GM12878 (cell line): ENCODE measurements around the gene SPINDOC. TPM values are rescaled to one million over a fixed set of nuclear protein-coding genes. Genes with fewer than 3 reads are reported as not detected.

ENCODE experiments used
- ATF7 ChIP-seq: fragments of 450-650 bp; IDR thresholded peaks from 2 replicates; pipeline ENCODE4 v1.6.1; 2016; ENCODE audit warnings: low read depth, mild to moderate bottlenecking
- CHD1 ChIP-seq: IDR thresholded peaks from 2 replicates; pipeline ENCODE4 v1.6.1; 2012; ENCODE audit warnings: low read depth, low read length, improper control_type of control experiment
- EED ChIP-seq: sonication (generic); IDR thresholded peaks from 2 replicates; pipeline ENCODE4 v1.6.1; 2016; ENCODE audit warnings: antibody characterized with exemption, low read depth
- EGR1 ChIP-seq, 2 experiments: IDR thresholded peaks; 1 replicate in 1 of 2; 2 replicates in 1 of 2; pipeline ENCODE4 v1.6.1; 2011 to 2012; ENCODE audit warnings: low read depth in 2 of 2, low read length in 2 of 2, borderline replicate concordance in 1 of 2, mild to moderate bottlenecking in 1 of 2, moderate library complexity in 1 of 2
- ELK1 ChIP-seq: IDR thresholded peaks from 2 replicates; pipeline ENCODE4 v1.6.1; 2012; ENCODE audit warnings: low read depth, low read length, improper control_type of control experiment
- EP300 ChIP-seq, 2 experiments: fragments of 150-350 bp in 1 of 2; IDR thresholded peaks; 2 replicates each; pipeline ENCODE4 v1.6.1; 2011 to 2012; ENCODE audit warnings: low read depth in 2 of 2, low read length in 2 of 2, borderline replicate concordance in 1 of 2, improper control_type of control experiment in 1 of 2, inconsistent platforms in 1 of 2; ENCODE audit not compliant: control insufficient read depth in 1 of 2
- ESRRA ChIP-seq: IDR thresholded peaks from 2 replicates; pipeline ENCODE4 v1.6.1; 2012; ENCODE audit warnings: mild to moderate bottlenecking, low read length, improper control_type of control experiment
- IKZF2 ChIP-seq, 2 experiments: fragments of 450-650 bp; IDR thresholded peaks; 2 replicates each; pipeline ENCODE4 v1.6.1; 2017; ENCODE audit warnings: mild to moderate bottlenecking in 2 of 2, moderate library complexity in 2 of 2
- MTA2 ChIP-seq: fragments of 450-650 bp; IDR thresholded peaks from 2 replicates; pipeline ENCODE4 v1.6.1; 2016; ENCODE audit warnings: low read depth, mild to moderate bottlenecking, moderate library complexity
- MTA3 ChIP-seq: IDR thresholded peaks from 2 replicates; pipeline ENCODE4 v1.6.1; 2012; ENCODE audit warnings: low read length, inconsistent platforms, borderline replicate concordance
- NR2C2 ChIP-seq: IDR thresholded peaks from 2 replicates; pipeline ENCODE4 v1.6.1; 2011; ENCODE audit warnings: borderline replicate concordance, low read depth; ENCODE audit not compliant: control insufficient read depth, insufficient read length
- POU2F2 ChIP-seq: IDR thresholded peaks from 3 replicates; pipeline ENCODE4 v1.6.1; 2011; ENCODE audit warnings: low read depth, mild to moderate bottlenecking, low read length, borderline replicate concordance
- RAD51 ChIP-seq: fragments of 450-650 bp; IDR thresholded peaks from 2 replicates; pipeline ENCODE4 v1.6.1; 2016; ENCODE audit warnings: moderate library complexity, mild to moderate bottlenecking, inconsistent platforms
- RCOR1 ChIP-seq: conservative IDR thresholded peaks from 2 replicates; pipeline ENCODE4 v1.6.1; 2012; ENCODE audit warnings: low read depth, low read length, improper control_type of control experiment
- RELB ChIP-seq: fragments of 450-650 bp; IDR thresholded peaks from 2 replicates; pipeline ENCODE4 v1.6.1; 2017; ENCODE audit warnings: low read depth, mild to moderate bottlenecking, moderate library complexity
- RFX5 ChIP-seq: IDR thresholded peaks from 2 replicates; pipeline ENCODE4 v1.6.1; 2011; ENCODE audit warnings: low read depth, low read length, improper control_type of control experiment
- SIN3A ChIP-seq: IDR thresholded peaks from 2 replicates; pipeline ENCODE4 v1.6.1; 2012; ENCODE audit warnings: low read depth, low read length, improper control_type of control experiment
- SMC3 ChIP-seq: IDR thresholded peaks from 2 replicates; pipeline ENCODE4 v1.6.1; 2011; ENCODE audit warnings: low read length, improper control_type of control experiment, borderline replicate concordance
- SREBF1 ChIP-seq: IDR thresholded peaks from 2 replicates; pipeline ENCODE4 v1.6.1; 2012; ENCODE audit warnings: mild to moderate bottlenecking, low read length
- TAF1 ChIP-seq: IDR thresholded peaks from 2 replicates; pipeline ENCODE4 v1.6.1; 2011; ENCODE audit warnings: mild to moderate bottlenecking, low read depth, low read length, borderline replicate concordance
- ZNF622 ChIP-seq: fragments of 450-650 bp; IDR thresholded peaks from 2 replicates; pipeline ENCODE4 v1.6.1; 2017; ENCODE audit warnings: mild to moderate bottlenecking, inconsistent platforms
- ZZZ3 ChIP-seq: IDR thresholded peaks from 2 replicates; pipeline ENCODE4 v1.6.1; 2011; ENCODE audit warnings: low read depth; ENCODE audit not compliant: control insufficient read depth, insufficient read length
- polyA plus RNA-seq, 11 experiments: library from polyadenylated mRNA; depleted of rRNA in 4 of 11; unstranded in 6 of 11; stranded (reverse) in 5 of 11; fragments of >200 nt; fragmentation: Nextera tagmentation in 4 of 11; fragmentation: Illumina TruSeq in 1 of 11; extraction: Ambion mirVana in 4 of 11; extraction: Trizol in 1 of 11; gene quantifications; 1 replicate in 1 of 11; 2 replicates in 10 of 11; pipeline versions ENCODE4 v1.2.1 to v1.2.3, GENCODE V29; 2011 to 2016; ENCODE audit warnings: inconsistent platforms in 2 of 11, missing spikeins in 2 of 11, low read depth in 1 of 11
- total RNA-seq, 4 experiments: library from RNA; depleted of rRNA in 3 of 4; stranded (reverse); fragments of >200 nt in 3 of 4; fragmentation: Illumina TruSeq in 1 of 4; extraction: Trizol in 1 of 4; gene quantifications; 2 replicates each; pipeline versions ENCODE4 v1.2.1 to v1.2.3, GENCODE V29; 2013 to 2021
- TF ChIP-seq, protein P1 (sequence below): fragments of 450-650 bp; IDR thresholded peaks from 2 replicates; pipeline ENCODE4 v1.6.1; 2017; ENCODE audit warnings: mild to moderate bottlenecking, low read depth, inconsistent platforms; ENCODE audit not compliant: poor library complexity, severe bottlenecking
- TF ChIP-seq, protein P2 (sequence below): fragments of 450-650 bp; IDR thresholded peaks from 2 replicates; pipeline ENCODE4 v1.6.1; 2016; ENCODE audit warnings: mild to moderate bottlenecking

Gene SPINDOC
- total and polyA plus RNA-seq, 10 of the 15 experiments (the other 5 are each of a cell fraction or from before 2014, with no cell fraction given) = 0.88 to 38.2 (median 16.9) TPM

- peak; percentile 27; the same call in 1 of the 2 replicates for TF ChIP-seq ATF7
- TF ChIP-seq, protein P1, sequence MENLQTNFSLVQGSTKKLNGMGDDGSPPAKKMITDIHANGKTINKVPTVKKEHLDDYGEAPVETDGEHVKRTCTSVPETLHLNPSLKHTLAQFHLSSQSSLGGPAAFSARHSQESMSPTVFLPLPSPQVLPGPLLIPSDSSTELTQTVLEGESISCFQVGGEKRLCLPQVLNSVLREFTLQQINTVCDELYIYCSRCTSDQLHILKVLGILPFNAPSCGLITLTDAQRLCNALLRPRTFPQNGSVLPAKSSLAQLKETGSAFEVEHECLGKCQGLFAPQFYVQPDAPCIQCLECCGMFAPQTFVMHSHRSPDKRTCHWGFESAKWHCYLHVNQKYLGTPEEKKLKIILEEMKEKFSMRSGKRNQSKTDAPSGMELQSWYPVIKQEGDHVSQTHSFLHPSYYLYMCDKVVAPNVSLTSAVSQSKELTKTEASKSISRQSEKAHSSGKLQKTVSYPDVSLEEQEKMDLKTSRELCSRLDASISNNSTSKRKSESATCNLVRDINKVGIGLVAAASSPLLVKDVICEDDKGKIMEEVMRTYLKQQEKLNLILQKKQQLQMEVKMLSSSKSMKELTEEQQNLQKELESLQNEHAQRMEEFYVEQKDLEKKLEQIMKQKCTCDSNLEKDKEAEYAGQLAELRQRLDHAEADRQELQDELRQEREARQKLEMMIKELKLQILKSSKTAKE = peak; percentile 55
- TF ChIP-seq MTA2 = no peak
- TF ChIP-seq SMC3 = peak; percentile 73
- TF ChIP-seq, protein P2, sequence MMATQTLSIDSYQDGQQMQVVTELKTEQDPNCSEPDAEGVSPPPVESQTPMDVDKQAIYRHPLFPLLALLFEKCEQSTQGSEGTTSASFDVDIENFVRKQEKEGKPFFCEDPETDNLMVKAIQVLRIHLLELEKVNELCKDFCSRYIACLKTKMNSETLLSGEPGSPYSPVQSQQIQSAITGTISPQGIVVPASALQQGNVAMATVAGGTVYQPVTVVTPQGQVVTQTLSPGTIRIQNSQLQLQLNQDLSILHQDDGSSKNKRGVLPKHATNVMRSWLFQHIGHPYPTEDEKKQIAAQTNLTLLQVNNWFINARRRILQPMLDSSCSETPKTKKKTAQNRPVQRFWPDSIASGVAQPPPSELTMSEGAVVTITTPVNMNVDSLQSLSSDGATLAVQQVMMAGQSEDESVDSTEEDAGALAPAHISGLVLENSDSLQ = peak; percentile 82
- peak; percentile 58; the same call in 1 of the 2 replicates for TF ChIP-seq RELB
- no peak for TF ChIP-seq CHD1
- TF ChIP-seq SREBF1 = no peak
- TF ChIP-seq EGR1 (IDR thresholded peaks at IDR 0.05; ENCODE audit: borderline replicate concordance in 1 of 2, low read depth in 2 of 2, low read length in 2 of 2) = no peak
- no peak for TF ChIP-seq NR2C2
- TF ChIP-seq EP300 (IDR thresholded peaks at IDR 0.05; ENCODE audit: borderline replicate concordance in 1 of 2, control insufficient read depth in 1 of 2, low read depth in 2 of 2, low read length in 2 of 2) = no peak
- TF ChIP-seq RFX5 = peak; percentile 58; the same call in 1 of the 2 replicates
- 0 out of 2 replicates have a peak, but pooled peaks have one; percentile 57 for TF ChIP-seq SIN3A
- no peak for TF ChIP-seq ZNF622
- 0 out of 2 replicates have a peak, but pooled peaks have one; percentile 48 for TF ChIP-seq ELK1
- no peak; the same call in 2 of the 3 replicates for TF ChIP-seq POU2F2
- TF ChIP-seq ESRRA = peak; percentile 25; the same call in 1 of the 2 replicates
- TF ChIP-seq EED = peak; percentile 54; the same call in 1 of the 2 replicates
- TF ChIP-seq RCOR1 = no peak
- no peak for TF ChIP-seq TAF1
- TF ChIP-seq RAD51 = no peak
- peak; percentile 68 to 73; a peak in 3 of 4 replicates for TF ChIP-seq IKZF2 (IDR thresholded peaks at IDR 0.05)
- no peak for TF ChIP-seq MTA3
- TF ChIP-seq ZZZ3 = no peak
These were observed 58.9 kb downstream of the SPINDOC start (continued) for GRCh38 chr11:63871962-63872799.
